ENCODE data around the gene CCDC91.
"Not testable (repeated sequence)": the region's sequence is repeated elsewhere in the genome, so short reads cannot be mapped to it uniquely, and the experiment has no call there.

The CCDC91 gene

GRCh38 chr12:28184375-28184774 lies 5.9 kb upstream of the CCDC91 start:
- DNase-seq, result no peak

- DNase-seq, result no peak
Measured at GRCh38 chr12:28186500-28186899, 3.8 kb upstream of the CCDC91 start.

GRCh38 chr12:28189784-28190320 lies 404 bp upstream of the CCDC91 start:
- DNase-seq, result peak in 1 of 14 donors; percentile 44

GRCh38 chr12:28191051-28192048 lies 1.1 kb downstream of the CCDC91 start:
- peak in 8 of 14 donors; percentile 28 to 70 (median 52) for DNase-seq

- no peak for DNase-seq
Measured at GRCh38 chr12:28192125-28192524, 1.9 kb downstream of the CCDC91 start.

- DNase-seq, result not testable (repeated sequence)
Measured at GRCh38 chr12:28194621-28195020, 4.4 kb downstream of the CCDC91 start.

- not testable (repeated sequence) for DNase-seq
Measured at GRCh38 chr12:28201136-28201535, 10.9 kb downstream of the CCDC91 start.

- DNase-seq, result no peak
Measured at GRCh38 chr12:28202374-28203130, 12.3 kb downstream of the CCDC91 start.

- DNase-seq, result no peak
Measured at GRCh38 chr12:28209782-28210181, 19.5 kb downstream of the CCDC91 start.

GRCh38 chr12:28212182-28212581 lies 21.9 kb downstream of the CCDC91 start:
- DNase-seq, result no peak

- no peak for DNase-seq
Measured at GRCh38 chr12:28215021-28215420, 24.8 kb downstream of the CCDC91 start.

GRCh38 chr12:28216016-28216415 lies 25.8 kb downstream of the CCDC91 start:
- DNase-seq, result no peak

- no peak for DNase-seq
Measured at GRCh38 chr12:28217805-28218204, 27.5 kb downstream of the CCDC91 start.

- no peak for DNase-seq
Measured at GRCh38 chr12:28218875-28219274, 28.6 kb downstream of the CCDC91 start.

GRCh38 chr12:28219827-28220226 lies 29.6 kb downstream of the CCDC91 start:
- DNase-seq, result no peak

- DNase-seq, result no peak
Measured at GRCh38 chr12:28222081-28222700, 31.9 kb downstream of the CCDC91 start.

- no peak for DNase-seq
Measured at GRCh38 chr12:28223025-28223554, 32.8 kb downstream of the CCDC91 start.

- DNase-seq, result no peak
Measured at GRCh38 chr12:28223858-28224257, 33.6 kb downstream of the CCDC91 start.

- DNase-seq, result no peak
Measured at GRCh38 chr12:28226705-28227104, 36.4 kb downstream of the CCDC91 start.

- no peak for DNase-seq
Measured at GRCh38 chr12:28227251-28227650, 37.0 kb downstream of the CCDC91 start.

GRCh38 chr12:28231248-28231647 lies 41.0 kb downstream of the CCDC91 start:
- DNase-seq, result no peak

GRCh38 chr12:28232211-28232928 lies 42.1 kb downstream of the CCDC91 start:
- no peak for DNase-seq

Measured in C1 segment of cervical spinal cord (tissue), 14 donors.